D341Med (cell line): ENCODE data around the gene AMDHD2.
"Not testable (repeated sequence)": the region's sequence is repeated elsewhere in the genome, so short reads cannot be mapped to it uniquely, and the experiment has no call there.

ENCODE experiments used
- DNase-seq: peaks from one replicate; pipeline ENCODE4 v3.0.0; 2012; ENCODE audit warnings: low spot score

AMDHD2 gene

DNA sequence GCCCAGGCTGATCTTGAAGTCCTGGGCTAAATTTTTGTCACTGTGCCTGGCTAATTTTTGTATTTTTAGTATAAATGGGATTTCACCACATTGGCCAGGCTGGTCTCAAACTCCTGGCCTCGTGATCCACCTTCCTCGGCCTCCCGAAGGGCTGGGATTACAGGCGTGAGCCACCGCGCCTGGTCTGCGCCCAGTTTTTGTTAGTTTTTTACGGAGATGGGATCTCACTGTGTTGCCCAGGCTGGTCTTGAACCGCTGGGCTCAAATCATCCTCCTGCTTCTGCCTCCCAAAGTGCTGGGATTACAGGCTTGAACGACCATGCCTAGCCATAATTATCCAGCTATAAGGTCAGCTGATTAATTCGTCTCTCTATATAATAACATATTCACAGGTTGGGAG is 13.7 kb downstream of the AMDHD2 start:
- no peak for DNase-seq

DNA sequence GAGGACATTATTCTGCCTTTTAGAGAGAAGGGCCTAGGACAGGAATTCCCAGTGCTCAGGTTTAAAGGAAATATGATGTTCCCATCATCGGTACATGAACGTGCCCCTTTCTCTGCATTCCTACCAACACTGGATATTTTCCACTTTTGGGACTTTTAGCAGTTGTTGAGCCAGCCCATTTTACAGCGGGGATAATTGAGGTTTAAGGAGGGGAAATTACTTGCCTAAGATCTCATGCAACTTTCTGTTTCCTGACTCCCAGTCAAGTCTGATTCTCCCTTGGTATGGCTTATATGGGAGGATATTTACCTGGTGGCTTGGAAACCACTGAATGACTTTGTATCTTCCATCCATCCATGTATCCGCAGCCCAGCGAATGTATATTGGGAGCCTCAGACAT is 14.2 kb downstream of the AMDHD2 start:
- DNase-seq, result not testable (repeated sequence)

DNA sequence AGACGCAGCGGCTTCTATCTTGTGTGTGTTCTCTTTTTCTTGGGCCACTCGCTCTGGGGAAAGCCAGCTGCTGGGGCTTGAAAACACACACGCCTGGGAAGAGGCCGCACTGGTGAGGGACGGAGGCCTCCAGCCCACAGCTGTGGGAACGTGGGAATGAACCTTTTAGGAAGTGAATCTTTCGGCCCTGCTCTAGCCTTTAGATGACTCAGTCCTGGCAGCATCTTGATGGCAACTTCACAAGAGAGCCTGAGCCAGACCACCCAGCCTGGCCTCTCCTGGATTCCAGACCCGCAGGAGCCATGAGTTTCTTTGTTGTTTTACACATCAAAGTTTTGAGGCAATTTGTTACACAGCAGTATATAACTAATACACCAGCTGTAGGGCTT is 15.4 kb downstream of the AMDHD2 start:
- no peak for DNase-seq

DNA sequence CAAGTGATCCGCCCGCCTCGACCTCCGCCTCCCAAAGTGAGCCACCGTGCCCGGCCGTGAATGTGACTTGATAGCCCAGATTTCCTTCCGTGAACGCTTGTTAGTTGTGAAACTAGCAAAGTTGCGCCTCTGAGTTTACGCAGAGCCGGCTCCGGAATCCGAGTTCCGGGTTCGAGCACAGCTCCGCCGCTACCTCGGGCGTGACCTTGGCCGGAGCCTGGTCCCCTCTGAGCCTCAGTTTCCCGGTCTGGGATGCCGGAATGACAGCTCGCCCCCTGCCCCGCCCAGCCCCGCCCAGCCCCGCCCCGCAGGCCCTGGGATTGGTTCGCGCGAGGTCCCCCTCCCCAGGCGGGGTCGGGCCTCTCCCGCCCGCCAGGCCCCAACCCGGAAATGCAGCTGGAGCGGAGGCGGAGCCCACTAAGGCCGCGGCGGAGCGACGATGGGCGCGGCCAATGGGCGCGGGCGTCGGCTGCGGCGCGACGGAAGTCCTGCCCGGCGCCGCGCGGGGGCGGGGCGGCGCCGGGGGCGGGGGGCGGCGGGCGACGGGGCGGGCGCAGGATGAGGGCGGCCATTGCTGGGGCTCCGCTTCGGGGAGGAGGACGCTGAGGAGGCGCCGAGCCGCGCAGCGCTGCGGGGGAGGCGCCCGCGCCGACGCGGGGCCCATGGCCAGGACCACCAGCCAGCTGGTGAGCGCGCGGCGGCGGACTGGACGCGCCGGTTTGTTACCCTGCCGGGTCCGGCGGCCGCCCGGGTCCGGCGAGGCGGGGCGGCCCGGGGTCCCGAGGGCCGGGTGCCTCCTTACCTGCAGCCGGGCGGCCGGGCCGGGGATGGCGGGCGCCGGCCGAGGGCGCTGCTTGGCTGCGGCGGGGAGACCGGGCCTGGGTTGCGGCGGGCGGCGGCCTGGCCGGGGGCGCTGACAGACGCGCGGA is 17.5 kb downstream of the AMDHD2 start, which contains the start of gene PDPK1:
PDPK1 (plus strand) TSS at position 571 of the 929 bp plus-strand sequence; CDS start at position 663, 92 bp downstream.
- DNase-seq, result peak; percentile 97

DNA sequence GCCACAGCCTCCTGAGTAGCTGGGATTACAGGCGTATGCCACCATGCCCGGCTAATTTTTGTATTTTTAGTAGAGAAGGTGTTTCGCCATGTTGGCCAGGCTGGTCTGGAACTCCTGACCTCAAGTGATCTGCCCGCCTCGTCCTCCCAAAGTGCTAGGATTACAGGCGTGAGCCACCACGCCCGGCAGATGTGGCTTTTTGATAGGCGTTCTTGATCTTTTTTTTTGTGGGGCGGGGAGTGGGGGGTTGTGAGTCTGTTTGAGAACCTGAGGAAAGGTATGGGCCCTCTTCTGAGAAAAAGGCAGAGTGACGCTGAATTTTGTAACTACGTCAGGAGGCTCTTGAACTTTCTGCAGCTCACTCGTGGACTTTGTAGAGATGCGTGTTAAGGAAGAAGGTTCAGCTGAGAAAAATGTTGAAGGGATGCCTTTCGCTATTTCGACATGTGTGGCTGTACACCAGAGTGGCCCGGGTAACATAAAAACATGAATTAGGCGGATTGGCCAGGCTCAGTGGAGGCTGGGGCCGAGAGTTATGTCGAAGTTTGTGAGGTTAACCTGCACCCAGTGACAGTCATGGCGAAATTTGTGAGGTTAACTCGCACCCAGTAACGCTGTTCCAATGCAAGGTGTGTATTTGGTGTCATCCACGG is 19.1 kb downstream of the AMDHD2 start:
- not testable (repeated sequence) for DNase-seq

DNA sequence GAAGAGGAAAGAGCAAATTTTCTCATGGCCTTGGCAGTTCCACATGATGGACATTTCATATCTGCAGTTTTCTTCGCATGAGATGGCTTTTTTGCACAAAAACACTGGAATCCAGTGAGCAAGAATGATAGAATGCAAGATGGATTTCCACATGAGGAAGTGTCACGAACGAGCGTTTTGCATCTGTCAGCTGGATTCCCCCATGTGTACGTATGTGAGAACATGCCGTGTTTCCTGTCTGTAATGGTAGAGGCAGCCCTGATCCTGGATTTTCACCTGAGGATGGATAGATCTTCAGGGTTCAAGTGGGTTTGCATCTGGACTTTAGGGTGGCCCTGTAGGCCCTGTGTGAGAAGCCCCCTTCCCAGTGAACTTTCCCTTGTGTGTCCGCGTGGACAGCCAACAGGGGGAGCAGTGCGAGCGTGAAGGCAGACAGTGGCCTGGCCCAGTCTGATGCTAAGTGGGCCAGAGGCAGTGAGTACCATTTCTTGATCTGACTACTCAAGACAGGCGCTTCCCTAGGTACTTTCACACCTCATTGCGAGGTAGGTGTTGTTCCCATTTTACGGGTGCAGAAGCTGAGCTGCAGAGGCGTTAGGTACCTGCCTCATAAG is 19.8 kb downstream of the AMDHD2 start:
- not testable (repeated sequence) for DNase-seq

DNA sequence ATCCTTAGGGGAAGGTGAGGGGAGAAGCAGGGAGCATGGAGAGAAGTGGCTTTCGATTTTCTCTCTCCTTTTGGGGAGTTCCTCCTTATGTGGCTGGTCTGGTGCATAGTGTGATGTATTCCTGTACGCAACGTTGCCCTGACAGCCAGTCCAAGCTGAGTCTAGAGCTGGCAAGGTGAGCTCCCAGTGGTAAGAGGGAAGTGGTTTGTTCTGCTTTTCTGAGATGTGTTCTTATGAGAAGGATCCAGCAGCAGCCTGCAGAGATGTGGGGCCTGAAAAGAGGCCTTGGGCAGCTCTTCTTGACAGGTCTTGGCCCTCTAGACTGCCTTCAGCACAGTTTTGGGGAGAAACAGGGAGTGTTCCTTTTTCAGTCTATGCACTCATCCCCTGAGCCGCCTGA is 20.7 kb downstream of the AMDHD2 start:
- not testable (repeated sequence) for DNase-seq

DNA sequence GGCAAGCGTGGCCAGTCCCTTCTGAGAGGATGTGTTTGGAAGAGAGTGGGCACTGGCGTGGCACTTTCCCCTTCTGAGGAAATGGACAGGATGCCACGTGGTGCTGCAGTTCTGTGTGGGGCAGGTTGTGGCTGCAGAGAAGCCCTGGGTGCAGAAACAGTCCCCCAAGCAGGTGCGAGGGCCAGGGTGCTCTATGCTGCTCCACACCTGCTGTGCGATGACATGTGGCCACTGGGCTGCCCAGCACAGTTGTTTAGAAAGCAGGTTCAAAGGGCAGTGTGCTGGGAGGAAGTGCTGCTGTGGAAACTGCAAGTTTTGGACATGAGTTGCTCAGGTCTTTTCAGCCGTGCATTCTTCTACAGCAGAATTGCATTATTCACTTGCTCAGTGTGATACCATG is 21.2 kb downstream of the AMDHD2 start:
- DNase-seq, result not testable (repeated sequence)

DNA sequence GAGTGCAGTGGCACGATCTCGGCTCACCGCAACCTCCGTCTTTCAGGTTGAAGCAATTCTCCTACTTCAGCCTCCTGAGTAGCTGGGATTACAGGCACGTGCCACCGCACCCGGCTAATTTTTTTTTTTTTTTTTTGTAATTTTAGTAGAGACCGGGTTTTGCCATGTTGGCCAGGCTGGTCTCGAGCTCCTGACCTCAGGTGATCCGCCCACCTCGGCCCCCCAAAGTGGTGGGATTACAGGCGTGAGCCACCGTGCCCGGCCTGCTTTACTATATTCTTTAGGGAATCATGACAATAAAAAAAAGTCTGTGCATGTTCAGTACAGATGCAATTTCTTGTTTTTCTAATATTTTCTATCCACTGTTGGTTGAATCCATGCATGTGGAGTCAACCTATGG is 23.6 kb downstream of the AMDHD2 start:
- not testable (repeated sequence) for DNase-seq

DNA sequence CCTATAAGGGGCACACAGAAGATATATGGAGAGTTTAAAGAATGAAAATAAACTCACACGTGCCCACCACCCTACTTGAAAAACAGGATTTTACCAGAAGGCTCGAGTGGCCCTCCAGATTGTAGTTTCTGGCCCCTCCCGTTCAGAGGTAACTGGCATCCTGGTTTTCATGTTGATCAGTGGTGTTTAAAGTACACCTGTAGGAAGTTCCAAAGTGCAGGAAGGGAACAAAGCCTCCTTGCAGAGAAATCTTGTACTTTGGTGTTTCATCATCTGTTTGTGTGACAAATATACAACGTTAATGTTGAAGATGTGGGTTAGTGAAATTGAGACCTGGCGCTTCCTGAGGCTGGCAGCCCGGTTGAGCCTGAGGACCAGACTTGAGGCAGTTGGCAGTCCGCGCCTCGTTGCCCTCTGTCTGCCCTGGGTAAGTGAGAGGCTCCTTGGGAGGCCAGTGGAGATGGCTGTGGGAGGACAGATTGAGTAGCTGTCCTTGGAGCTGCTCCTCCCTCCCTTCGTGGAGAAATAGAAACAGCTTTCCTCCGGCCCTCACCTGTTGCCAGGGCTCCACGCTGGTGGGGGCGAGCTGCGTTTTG is 30.2 kb downstream of the AMDHD2 start:
- DNase-seq, result not testable (repeated sequence)

DNA sequence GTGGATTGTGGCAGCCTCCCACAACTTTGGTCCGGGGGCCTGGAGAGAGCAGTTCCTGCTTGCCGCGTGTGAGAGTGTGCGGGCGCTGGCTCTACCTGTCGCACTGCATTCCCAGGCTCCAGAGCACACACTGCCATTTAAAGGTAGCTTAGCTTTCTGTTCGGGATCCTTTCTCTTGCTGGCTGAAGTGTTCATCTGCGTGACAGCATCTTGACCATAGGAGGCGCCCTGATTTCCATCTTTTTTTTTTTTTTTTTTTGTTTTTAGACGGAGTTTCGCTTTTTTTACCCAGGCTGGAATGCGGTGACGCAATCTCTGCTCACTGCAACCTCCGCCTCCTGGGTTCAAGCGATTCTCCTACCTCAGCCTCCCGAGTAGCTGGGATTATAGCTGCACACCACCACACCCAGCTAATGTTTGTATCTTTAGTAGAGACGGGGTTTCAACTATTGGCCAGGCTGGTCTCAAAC is 31.3 kb downstream of the AMDHD2 start:
- not testable (repeated sequence) for DNase-seq

DNA sequence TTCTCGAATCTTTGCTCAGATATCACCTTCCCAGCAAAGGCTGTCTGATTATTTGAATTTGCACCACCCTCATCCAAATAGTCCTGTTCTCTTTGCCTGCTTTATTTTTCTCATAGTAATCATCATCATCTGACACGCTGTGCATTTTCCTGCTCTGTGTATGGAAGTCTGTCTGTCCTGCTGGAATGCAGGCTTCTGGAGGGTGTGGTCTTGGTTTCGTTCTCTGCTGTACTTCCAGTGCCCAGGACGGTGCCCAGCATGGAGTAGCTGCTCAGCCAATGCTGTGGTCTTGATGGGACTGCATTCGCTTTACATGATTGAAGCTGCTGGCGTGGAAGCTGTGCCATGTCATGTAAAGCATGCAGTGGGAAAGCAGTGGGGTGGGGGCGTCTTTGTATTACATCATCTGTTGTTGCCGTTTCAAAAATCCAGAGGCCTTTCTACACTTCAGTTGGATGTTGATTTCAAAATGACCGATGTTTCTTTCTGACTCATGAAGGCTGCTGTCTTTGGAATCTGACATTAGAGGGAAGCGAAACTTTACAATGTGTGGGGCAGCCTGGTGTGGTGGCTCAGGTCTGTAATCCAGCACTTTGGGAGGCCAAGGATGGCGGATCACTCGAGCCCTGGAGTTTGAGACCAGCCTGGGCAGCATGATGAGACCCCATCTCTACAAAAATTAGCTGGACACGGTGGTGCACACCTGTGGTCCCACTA is 34.7 kb downstream of the AMDHD2 start:
- DNase-seq, result not testable (repeated sequence)

DNA sequence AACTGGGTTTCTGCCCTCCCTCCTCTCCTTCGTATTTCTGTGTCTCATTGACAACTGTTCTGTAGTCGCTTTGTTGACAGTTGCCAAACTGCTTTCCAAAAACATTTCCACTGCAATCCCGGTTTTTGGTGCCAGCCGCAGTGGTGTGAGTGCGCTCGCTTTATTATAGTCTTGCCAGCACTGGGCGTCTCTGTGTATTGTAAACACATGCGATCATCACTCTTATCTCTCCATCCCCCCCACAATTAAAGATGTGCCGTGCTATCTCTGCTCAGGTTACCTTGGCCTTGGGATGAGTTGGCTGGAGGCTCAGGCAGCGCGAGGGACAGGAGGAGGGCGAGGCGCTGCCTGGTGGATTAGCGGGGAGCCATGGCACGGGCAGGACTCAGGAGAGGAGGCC is 37.0 kb downstream of the AMDHD2 start:
- not testable (repeated sequence) for DNase-seq

DNA sequence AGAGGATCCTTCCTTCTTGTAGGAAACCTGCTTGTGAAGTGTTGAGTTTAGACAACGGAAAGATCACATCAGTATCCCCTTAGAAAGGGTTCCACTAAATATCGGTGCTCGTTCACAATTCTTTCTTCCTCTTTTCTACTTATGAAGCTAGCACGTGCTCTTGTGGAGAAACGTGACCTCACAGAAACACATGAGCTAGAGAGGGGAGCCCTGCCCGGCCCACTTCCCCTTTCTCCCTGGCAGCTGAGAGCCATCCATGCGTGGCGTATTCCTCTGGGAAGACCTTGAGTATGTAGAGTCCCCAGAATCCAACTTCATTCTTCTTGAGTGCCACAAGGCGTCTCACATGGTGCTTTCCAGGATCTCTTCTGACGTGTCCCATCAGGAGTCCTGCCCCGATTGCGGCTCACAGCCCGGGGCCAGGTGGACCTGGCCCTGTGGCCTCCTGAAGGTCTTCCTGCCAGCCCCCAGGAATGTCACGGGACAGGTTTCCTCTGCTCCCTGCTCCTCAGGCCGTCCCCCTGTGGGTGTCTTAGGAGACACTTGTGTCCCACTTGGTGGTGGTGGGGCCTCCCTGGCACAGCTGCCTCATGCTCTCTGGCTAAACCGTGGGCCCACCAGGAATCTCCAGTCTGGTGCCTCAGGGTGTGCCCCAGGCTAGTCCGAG is 40.1 kb downstream of the AMDHD2 start:
- DNase-seq, result not testable (repeated sequence)

DNA sequence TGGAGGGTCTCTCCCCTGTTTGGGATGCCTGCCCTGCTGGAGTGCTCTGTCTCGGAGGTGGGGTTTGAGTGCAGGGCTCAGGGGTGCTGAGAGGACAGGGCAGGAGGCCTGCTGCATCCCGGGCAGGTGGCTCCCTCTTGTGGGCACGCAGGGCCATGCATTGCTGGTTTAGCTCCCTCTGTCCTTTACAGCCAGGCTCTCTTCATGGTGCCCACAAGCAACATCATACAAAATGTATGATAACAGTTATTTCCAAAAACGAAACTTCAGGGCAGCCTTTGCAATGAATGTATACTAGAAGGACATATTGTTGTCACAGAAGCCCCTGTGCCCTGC is 40.6 kb downstream of the AMDHD2 start:
- DNase-seq, result not testable (repeated sequence)

DNA sequence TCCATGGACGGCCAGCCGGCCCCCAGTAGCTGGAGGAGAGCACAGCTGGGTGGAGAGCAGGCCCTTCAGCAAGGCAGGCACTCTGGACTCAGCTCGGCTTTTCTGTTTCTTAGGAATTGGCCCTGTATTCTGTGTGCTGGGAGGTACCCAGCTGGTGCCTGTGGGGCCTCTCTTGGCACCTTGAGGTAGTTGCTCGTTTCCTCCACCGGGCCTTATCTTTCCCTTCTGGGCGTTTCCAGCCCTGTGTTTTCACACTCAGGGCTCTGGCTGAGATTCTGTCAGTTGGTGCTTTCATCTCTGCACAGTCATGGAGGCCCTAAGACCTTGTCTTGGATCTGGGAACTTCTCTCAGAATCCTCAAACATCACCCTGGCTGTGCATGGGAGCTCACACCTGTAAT is 47.3 kb downstream of the AMDHD2 start:
- not testable (repeated sequence) for DNase-seq

DNA sequence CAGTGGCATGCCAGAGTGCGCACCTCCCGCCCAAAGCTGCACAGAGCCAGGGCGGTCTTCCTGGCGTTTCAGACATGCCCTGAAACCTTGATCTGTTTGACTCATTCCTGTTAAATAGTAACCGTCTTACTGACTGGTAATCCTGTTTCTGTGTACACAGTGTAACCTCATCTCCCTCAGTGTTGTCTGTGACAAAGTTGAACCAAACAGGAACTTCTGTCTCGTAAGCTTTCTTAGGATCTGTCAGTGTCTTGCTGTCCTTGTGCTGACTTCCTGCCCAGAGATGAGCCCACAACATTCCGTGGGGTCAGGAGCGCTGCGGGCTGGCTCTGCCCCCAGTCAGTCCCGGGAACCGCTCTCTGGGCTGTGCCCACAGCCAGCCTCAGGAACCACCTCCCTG is 48.4 kb downstream of the AMDHD2 start:
- DNase-seq, result not testable (repeated sequence)

DNA sequence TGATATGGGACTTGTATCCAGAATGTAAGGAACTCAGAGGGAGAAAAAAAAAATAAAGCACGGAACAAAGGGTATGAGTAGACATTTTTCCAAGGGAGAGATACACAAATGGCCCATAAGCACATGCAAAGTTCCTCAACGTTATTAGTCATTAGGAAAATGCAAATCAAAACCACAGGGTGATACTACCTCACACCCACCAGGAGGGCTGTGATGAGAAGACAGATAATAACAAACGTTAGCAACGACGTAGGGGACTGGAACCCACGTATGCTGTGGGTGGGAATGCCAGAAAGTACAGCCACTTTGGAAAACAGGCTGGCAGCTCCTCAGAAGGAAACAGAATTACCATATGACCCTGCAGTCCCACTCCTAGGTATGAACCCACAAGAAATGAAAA is 52.5 kb downstream of the AMDHD2 start:
- DNase-seq, result not testable (repeated sequence)

DNA sequence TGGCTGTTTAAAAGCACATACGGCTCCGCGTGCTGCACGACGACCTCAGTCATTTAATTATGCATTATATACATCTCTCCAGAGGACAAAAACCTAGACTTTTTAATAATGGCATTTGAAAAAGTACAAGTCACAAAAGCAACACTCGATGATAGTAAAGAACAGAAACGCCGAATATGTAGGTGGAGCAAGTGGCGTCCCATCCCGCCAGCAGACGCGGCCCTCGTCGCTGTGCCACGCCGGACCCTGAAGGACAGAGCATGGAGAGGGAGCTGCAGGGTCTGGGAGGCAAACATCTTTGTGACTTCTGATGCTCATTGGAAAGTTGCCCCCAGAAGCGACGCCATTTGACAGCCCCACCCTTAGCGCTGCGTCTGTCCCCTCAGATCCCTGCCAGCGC is 55.7 kb downstream of the AMDHD2 start:
- DNase-seq, result not testable (repeated sequence)

DNA sequence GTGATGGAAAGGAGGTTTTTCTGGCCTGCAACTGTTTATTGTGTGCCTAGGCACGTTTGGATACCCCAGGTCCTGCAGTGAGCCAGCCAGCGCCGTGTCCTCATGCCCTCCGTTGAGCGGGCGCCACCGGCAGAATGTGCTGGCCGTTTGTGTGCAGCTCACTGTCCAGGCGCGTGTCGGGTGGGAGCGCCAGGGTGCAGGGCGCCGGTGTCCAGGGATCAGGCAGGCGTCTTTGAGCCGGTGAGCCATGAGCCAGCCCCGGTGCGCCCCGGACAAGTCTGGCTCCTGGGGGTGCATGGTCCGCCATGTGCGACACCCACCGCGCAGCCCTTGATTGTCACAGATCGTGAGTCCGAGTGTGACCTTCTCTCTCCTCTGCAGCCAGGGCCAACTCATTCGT is 56.9 kb downstream of the AMDHD2 start:
- not testable (repeated sequence) for DNase-seq

DNA sequence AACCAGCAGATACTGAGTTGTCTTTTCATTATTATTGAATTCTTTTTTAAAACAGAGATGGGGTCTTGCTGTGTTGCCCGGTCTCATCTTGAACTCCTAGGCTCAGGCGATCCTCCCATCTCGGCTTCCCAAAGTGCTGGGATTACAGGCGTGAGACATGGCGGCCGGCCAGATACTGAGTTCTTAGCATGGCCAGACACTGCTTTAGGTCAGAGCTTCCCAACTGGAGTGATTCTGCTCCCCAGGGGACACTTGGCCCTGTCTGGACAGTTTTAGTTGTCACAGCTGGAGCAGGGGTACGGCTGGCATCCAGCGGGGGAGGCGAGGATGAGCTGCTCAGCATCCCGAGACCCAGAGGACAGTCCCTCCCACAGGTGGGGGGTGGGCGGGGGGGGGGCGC is 58.7 kb downstream of the AMDHD2 start:
- DNase-seq, result not testable (repeated sequence)
